Smooth muscle cell (in vitro differentiated cells): ENCODE results near the gene CRIP2. TPM values are rescaled to one million over a fixed set of nuclear protein-coding genes. Genes with fewer than 3 reads are reported as not detected.

Experiments
- DNase-seq: peaks from one replicate; lab custom pipeline; 2025; ENCODE audit not compliant: unreplicated experiment; lab: John Stamatoyannopoulos, UW
- H2AFZ ChIP-seq: fragments of 200-600 bp; sonication (generic); 2 replicates; pipeline ENCODE4 v1.6.0; 2016; ENCODE audit warnings: antibody characterized with exemption, low read depth, mild to moderate bottlenecking
- H3F3A ChIP-seq: fragments of 200-600 bp; sonication (generic); 2 replicates; pipeline ENCODE4 v1.6.0; 2017; ENCODE audit warnings: antibody characterized with exemption, low read depth
- H3K27ac ChIP-seq: fragments of 200-600 bp; sonication (generic); 2 replicates; pipeline ENCODE4 v1.5.1; 2016; ENCODE audit warnings: low read depth, mild to moderate bottlenecking
- H3K27me3 ChIP-seq: fragments of 200-600 bp; sonication (generic); 2 replicates; pipeline ENCODE4 v1.6.1; 2016; ENCODE audit warnings: low read depth, mild to moderate bottlenecking
- H3K36me3 ChIP-seq: fragments of 200-600 bp; sonication (generic); 2 replicates; pipeline ENCODE4 v1.5.1; 2016; ENCODE audit warnings: low read depth
- H3K4me1 ChIP-seq: fragments of 200-600 bp; sonication (generic); 2 replicates; pipeline ENCODE4 v1.5.1; 2016; ENCODE audit warnings: low read depth
- H3K4me2 ChIP-seq: fragments of 200-600 bp; sonication (generic); 2 replicates; pipeline ENCODE4 v1.6.0; 2016; ENCODE audit warnings: mild to moderate bottlenecking
- H3K4me3 ChIP-seq: fragments of 200-600 bp; sonication (generic); 2 replicates; pipeline ENCODE4 v1.5.1; 2016; ENCODE audit warnings: mild to moderate bottlenecking
- H3K79me2 ChIP-seq: fragments of 200-600 bp; sonication (generic); 2 replicates; pipeline ENCODE4 v1.6.0; 2016; ENCODE audit warnings: low read depth, mild to moderate bottlenecking
- H3K9ac ChIP-seq: fragments of 200-600 bp; sonication (generic); 2 replicates; pipeline ENCODE4 v1.6.0; 2016; ENCODE audit warnings: low read depth
- H3K9me3 ChIP-seq: fragments of 200-600 bp; sonication (generic); replicated peaks from 2 replicates; pipeline ENCODE4 v1.5.1; 2016; ENCODE audit warnings: low read depth
- H4K20me1 ChIP-seq: fragments of 200-600 bp; sonication (generic); 2 replicates; pipeline ENCODE4 v1.6.0; 2016; ENCODE audit warnings: low read depth
- WGBS: methylation state at CpG from one replicate; pipeline ENCODE4 v1.1.7; 2016; ENCODE audit warnings: low lambda C conversion rate; 5-methylcytosine and 5-hydroxymethylcytosine counted together
- polyA plus RNA-seq: library from polyadenylated mRNA; unstranded; fragments of >200 nt; fragmentation: Nextera tagmentation; extraction: Ambion mirVana; gene quantifications from 2 replicates; pipeline ENCODE4 v1.2.1, GENCODE V29; 2016
- total RNA-seq: library from RNA; depleted of rRNA; stranded (reverse); fragments of >200 nt; gene quantifications from 2 replicates; pipeline ENCODE4 v1.2.3, GENCODE V29; 2014
- TF ChIP-seq, protein P1 (sequence below): fragments of 200-600 bp; sonication (generic); IDR thresholded peaks from 2 replicates; pipeline ENCODE4 v1.5.1; 2017; ENCODE audit warnings: borderline replicate concordance, mild to moderate bottlenecking, antibody characterized with exemption; ENCODE audit not compliant: insufficient read depth, poor library complexity, severe bottlenecking

The CRIP2 gene
- total and polyA plus RNA-seq, 2 experiments from 2014 or later, result 14.1 to 38.1 TPM

DNA sequence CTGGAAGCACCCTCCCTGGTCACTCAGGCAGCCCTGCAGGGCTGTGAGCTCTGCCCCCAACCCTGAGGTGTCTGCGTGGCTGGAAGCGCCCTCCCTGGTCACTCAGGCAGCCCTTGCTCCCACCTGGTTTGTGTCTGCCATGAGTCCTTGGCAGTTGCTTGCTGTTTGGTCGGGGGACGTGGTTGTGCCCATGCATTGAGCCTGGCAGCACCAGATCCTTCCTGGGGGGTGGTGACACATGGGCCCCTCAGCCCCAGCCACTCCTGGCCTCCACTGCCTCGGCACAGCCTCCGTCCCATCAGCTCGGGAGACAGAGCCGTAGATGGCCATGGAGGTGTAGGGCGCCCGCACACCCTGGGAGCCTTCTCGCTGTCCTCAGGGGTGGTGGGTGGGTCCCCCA, 35.4 kb upstream of the CRIP2 start:
- Histone ChIP-seq H3K79me2 (peaks cover 38% of the 10 kb centered on the region), H3K36me3 (no peaks in the 10 kb centered on the region), H3K9ac (no peak overlapping the region), H3K27me3 (no peaks in the 10 kb centered on the region), H3K9me3 (no peaks in the 10 kb centered on the region), H3K4me2 (no peak overlapping the region), H3K27ac (no peak overlapping the region), H2AFZ (no peak overlapping the region), H3K4me3 (no peak overlapping the region), H3K4me1 (no peaks in the 10 kb centered on the region), H3F3A (no peaks in the 10 kb centered on the region), H4K20me1 (peaks cover 71% of the 10 kb centered on the region)
- TF ChIP-seq, protein P1, sequence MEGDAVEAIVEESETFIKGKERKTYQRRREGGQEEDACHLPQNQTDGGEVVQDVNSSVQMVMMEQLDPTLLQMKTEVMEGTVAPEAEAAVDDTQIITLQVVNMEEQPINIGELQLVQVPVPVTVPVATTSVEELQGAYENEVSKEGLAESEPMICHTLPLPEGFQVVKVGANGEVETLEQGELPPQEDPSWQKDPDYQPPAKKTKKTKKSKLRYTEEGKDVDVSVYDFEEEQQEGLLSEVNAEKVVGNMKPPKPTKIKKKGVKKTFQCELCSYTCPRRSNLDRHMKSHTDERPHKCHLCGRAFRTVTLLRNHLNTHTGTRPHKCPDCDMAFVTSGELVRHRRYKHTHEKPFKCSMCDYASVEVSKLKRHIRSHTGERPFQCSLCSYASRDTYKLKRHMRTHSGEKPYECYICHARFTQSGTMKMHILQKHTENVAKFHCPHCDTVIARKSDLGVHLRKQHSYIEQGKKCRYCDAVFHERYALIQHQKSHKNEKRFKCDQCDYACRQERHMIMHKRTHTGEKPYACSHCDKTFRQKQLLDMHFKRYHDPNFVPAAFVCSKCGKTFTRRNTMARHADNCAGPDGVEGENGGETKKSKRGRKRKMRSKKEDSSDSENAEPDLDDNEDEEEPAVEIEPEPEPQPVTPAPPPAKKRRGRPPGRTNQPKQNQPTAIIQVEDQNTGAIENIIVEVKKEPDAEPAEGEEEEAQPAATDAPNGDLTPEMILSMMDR, result no peak
- DNase-seq, result no peak
- WGBS, result 99% methylated on average over 11 of the region's 11 CpGs

- no peak overlapping the region for H3K4me3 ChIP-seq
- WGBS, result 96% methylated on average over 33 of the region's 33 CpGs
- H3K27me3 ChIP-seq, result no peaks in the 10 kb centered on the region
- H4K20me1 ChIP-seq, result peaks cover 68% of the 10 kb centered on the region
- H2AFZ ChIP-seq, result no peak overlapping the region
- no peak overlapping the region for H3K9ac ChIP-seq
- no peaks in the 10 kb centered on the region for H3F3A ChIP-seq
- no peak overlapping the region for H3K27ac ChIP-seq
- H3K4me2 ChIP-seq, result no peak overlapping the region
- TF ChIP-seq, protein P1, result no peak
- no peaks in the 10 kb centered on the region for H3K4me1 ChIP-seq
- H3K9me3 ChIP-seq, result no peaks in the 10 kb centered on the region
- no peak for DNase-seq
- peaks cover 31% of the 10 kb centered on the region for H3K79me2 ChIP-seq
- H3K36me3 ChIP-seq, result no peaks in the 10 kb centered on the region
Observed at GRCh38 chr14:105439710-105440553, 34.7 kb upstream of the CRIP2 start.

DNA sequence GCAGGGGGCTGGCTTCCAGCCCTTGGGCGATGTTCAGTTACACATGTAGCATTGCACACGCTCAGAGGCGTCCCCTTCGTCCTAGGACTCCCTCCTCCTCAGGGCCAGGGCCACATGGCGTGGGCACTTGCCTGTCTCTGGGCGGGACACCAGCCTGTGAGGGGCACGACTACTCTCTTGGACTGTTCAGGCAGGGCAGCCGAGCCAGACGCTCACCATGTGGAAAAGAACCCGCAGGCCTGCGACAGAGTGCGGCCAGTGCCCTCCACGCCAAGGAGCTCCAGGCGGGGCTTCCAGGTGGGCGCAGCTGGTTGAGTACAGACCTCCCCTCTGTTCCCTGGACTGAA, 34.1 kb upstream of the CRIP2 start:
- Histone ChIP-seq H3K4me2 (no peak overlapping the region), H3K4me1 (no peaks in the 10 kb centered on the region), H3F3A (no peaks in the 10 kb centered on the region), H3K36me3 (no peaks in the 10 kb centered on the region), H2AFZ (no peak overlapping the region), H3K9ac (no peak overlapping the region), H3K9me3 (no peaks in the 10 kb centered on the region), H3K27me3 (no peaks in the 10 kb centered on the region), H3K4me3 (no peak overlapping the region), H4K20me1 (peaks cover 68% of the 10 kb centered on the region), H3K27ac (no peak overlapping the region), H3K79me2 (peaks cover 25% of the 10 kb centered on the region)
- WGBS, result 98% methylated on average over 15 of the region's 15 CpGs
- no peak for DNase-seq
- TF ChIP-seq, protein P1, result no peak

DNA sequence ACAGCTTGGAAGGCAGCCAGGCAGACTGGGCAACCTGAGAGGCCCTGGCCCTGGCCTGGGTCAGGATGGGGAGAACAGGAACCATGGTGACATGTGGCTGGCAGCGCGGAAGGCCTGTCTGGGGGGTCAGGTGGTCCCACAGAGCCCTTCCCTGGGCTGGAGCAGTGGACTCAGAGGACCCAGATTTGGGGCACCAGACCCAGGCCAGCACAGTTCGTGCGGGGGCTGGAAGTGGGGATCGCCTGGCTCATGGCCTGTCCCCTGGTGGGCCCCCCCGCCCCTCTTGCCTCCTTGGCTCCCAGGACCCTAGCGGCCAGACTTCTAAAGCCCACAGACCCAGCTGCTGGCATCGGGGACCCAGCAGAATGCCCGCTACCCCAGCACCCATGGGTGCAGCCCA, 33.6 kb upstream of the CRIP2 start:
- no peak overlapping the region for H3K9ac ChIP-seq
- no peak overlapping the region for H2AFZ ChIP-seq
- no peaks in the 10 kb centered on the region for H3K27me3 ChIP-seq
- H3K27ac ChIP-seq, result no peak overlapping the region
- H3K36me3 ChIP-seq, result no peaks in the 10 kb centered on the region
- H3K4me3 ChIP-seq, result no peak overlapping the region
- H3K4me2 ChIP-seq, result no peak overlapping the region
- 96% methylated on average over 6 of the region's 9 CpGs for WGBS
- H3F3A ChIP-seq, result no peaks in the 10 kb centered on the region
- H4K20me1 ChIP-seq, result peaks cover 68% of the 10 kb centered on the region
- H3K4me1 ChIP-seq, result no peaks in the 10 kb centered on the region
- TF ChIP-seq, protein P1, result no peak
- H3K9me3 ChIP-seq, result no peaks in the 10 kb centered on the region
- H3K79me2 ChIP-seq, result peaks cover 20% of the 10 kb centered on the region
- DNase-seq, result no peak
